Panc1 (cell line): ENCODE results near the gene KHSRP. TPM values are rescaled to one million over a fixed set of nuclear protein-coding genes. Genes with fewer than 3 reads are reported as not detected.

ENCODE experiments used
- ATAC-seq: fragments of 200-7000 bp; cut with Tn5 transposase; 2 replicates; pipeline ENCODE4 v1.9.1; 2020; ENCODE audit warnings: mild to moderate bottlenecking, moderate library complexity
- BruUV-seq: library from RNA; stranded (reverse); fragments of 400-500 nt; replicated peaks from 2 replicates; lab custom pipeline; 2021; lab: Mats Ljungman, UMichigan
- CTCF ChIA-PET: fragments of 300-600 bp; sonication (Branson Sonifier 250); formaldehyde crosslinking; loops from one replicate; lab custom pipeline; 2022; ENCODE audit warnings: antibody characterized with exemption; lab: Charles Lee
- POLR2A ChIA-PET: fragments of 300-600 bp; sonication (Branson Sonifier 250); formaldehyde crosslinking; loops from one replicate; lab custom pipeline; 2022; ENCODE audit warnings: antibody characterized with exemption; lab: Charles Lee
- DNase-seq: peaks from one replicate; pipeline ENCODE4 v3.0.0-alpha.2; 2010; ENCODE audit warnings: low read depth, low spot score
- H3K27ac ChIP-seq: 2 replicates; pipeline ENCODE4 v1.5.1; 2011; ENCODE audit warnings: mild to moderate bottlenecking, low read length, inconsistent platforms
- H3K27me3 ChIP-seq: fragments of 200-500 bp; sonication (Bioruptor generic); 2 replicates; pipeline ENCODE4 v1.6.0; 2014; ENCODE audit warnings: low read length, inconsistent platforms; ENCODE audit not compliant: control insufficient read depth, insufficient read depth
- H3K36me3 ChIP-seq: fragments of 200-500 bp; sonication (Bioruptor generic); 2 replicates; pipeline ENCODE4 v1.5.1; 2014; ENCODE audit warnings: inconsistent platforms, mild to moderate bottlenecking, low read length, moderate library complexity; ENCODE audit not compliant: control insufficient read depth, insufficient read depth
- H3K4me1 ChIP-seq: 2 replicates; pipeline ENCODE4 v1.5.1; 2011; ENCODE audit warnings: inconsistent platforms, mild to moderate bottlenecking, low read length, moderate library complexity; ENCODE audit not compliant: control insufficient read depth, insufficient read depth
- H3K4me3 ChIP-seq, 2 experiments: 2 replicates each; pipeline ENCODE4 v1.5.1; 2011 to 2012; ENCODE audit warnings: low read depth in 2 of 2, low read length in 2 of 2, mild to moderate bottlenecking in 2 of 2, inconsistent platforms in 1 of 2, moderate library complexity in 1 of 2
- H3K9me3 ChIP-seq: fragments of 200-500 bp; sonication (Bioruptor generic); 2 replicates; pipeline ENCODE4 v1.5.1; 2014; ENCODE audit warnings: low read depth, mild to moderate bottlenecking, inconsistent platforms, low read length, moderate library complexity; ENCODE audit not compliant: control insufficient read depth, insufficient read depth
- POLR2AphosphoS5 ChIP-seq: IDR thresholded peaks from 2 replicates; pipeline ENCODE4 v1.6.1; 2012; ENCODE audit warnings: mild to moderate bottlenecking, low read depth, low read length, moderate library complexity
- SIN3A ChIP-seq: IDR thresholded peaks from 2 replicates; pipeline ENCODE4 v1.6.1; 2012; ENCODE audit warnings: low read depth, mild to moderate bottlenecking, low read length, moderate library complexity, borderline replicate concordance; ENCODE audit not compliant: insufficient read depth
- TCF7L2 ChIP-seq: IDR thresholded peaks from 2 replicates; pipeline ENCODE4 v1.6.1; 2011; ENCODE audit warnings: mild to moderate bottlenecking, low read depth, low read length, inconsistent platforms
- in situ Hi-C: cut with HindIII; loops from 2 replicates; pipeline ENCODE4 v1.10.0; 2016; ENCODE audit warnings: low sequenced_read_pairs, low pct_unique_long_range_greater_than_20kb
- intact Hi-C: fragments of 100-400 bp; cut with micrococcal nuclease; formaldehyde crosslinking; loops from one replicate; pipeline ENCODE4 v1.10.0; 2022; ENCODE audit not compliant: unreplicated experiment
- total RNA-seq: library from RNA; stranded (reverse); gene quantifications from one replicate; pipeline ENCODE4 v1.2.1, GENCODE V29; 2021; ENCODE audit not compliant: unreplicated experiment
- TF ChIP-seq, protein P1 (sequence below), 2 experiments: IDR thresholded peaks; 2 replicates each; pipeline ENCODE4 v1.6.1; 2011 to 2012; ENCODE audit warnings: low read depth in 2 of 2, control low read depth in 1 of 2, low read length in 1 of 2, mild to moderate bottlenecking in 1 of 2, moderate library complexity in 1 of 2; ENCODE audit not compliant: insufficient read depth in 1 of 2
- TF ChIP-seq, protein P2 (sequence below): fragments of 450-650 bp; IDR thresholded peaks from 2 replicates; pipeline ENCODE4 v1.5.1; 2017; ENCODE audit warnings: mild to moderate bottlenecking

KHSRP gene
- total RNA-seq, 1 experiment from 2014 or later: 333 TPM

- TF ChIP-seq, protein P1, sequence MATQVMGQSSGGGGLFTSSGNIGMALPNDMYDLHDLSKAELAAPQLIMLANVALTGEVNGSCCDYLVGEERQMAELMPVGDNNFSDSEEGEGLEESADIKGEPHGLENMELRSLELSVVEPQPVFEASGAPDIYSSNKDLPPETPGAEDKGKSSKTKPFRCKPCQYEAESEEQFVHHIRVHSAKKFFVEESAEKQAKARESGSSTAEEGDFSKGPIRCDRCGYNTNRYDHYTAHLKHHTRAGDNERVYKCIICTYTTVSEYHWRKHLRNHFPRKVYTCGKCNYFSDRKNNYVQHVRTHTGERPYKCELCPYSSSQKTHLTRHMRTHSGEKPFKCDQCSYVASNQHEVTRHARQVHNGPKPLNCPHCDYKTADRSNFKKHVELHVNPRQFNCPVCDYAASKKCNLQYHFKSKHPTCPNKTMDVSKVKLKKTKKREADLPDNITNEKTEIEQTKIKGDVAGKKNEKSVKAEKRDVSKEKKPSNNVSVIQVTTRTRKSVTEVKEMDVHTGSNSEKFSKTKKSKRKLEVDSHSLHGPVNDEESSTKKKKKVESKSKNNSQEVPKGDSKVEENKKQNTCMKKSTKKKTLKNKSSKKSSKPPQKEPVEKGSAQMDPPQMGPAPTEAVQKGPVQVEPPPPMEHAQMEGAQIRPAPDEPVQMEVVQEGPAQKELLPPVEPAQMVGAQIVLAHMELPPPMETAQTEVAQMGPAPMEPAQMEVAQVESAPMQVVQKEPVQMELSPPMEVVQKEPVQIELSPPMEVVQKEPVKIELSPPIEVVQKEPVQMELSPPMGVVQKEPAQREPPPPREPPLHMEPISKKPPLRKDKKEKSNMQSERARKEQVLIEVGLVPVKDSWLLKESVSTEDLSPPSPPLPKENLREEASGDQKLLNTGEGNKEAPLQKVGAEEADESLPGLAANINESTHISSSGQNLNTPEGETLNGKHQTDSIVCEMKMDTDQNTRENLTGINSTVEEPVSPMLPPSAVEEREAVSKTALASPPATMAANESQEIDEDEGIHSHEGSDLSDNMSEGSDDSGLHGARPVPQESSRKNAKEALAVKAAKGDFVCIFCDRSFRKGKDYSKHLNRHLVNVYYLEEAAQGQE (IDR thresholded peaks at IDR 0.05; ENCODE audit: insufficient read depth in 1 of 2, low read depth in 2 of 2, low read length in 1 of 2): no peak
- TF ChIP-seq POLR2AphosphoS5: no peak
- TF ChIP-seq SIN3A: no peak
- TF ChIP-seq TCF7L2: no peak
- TF ChIP-seq, protein P2, sequence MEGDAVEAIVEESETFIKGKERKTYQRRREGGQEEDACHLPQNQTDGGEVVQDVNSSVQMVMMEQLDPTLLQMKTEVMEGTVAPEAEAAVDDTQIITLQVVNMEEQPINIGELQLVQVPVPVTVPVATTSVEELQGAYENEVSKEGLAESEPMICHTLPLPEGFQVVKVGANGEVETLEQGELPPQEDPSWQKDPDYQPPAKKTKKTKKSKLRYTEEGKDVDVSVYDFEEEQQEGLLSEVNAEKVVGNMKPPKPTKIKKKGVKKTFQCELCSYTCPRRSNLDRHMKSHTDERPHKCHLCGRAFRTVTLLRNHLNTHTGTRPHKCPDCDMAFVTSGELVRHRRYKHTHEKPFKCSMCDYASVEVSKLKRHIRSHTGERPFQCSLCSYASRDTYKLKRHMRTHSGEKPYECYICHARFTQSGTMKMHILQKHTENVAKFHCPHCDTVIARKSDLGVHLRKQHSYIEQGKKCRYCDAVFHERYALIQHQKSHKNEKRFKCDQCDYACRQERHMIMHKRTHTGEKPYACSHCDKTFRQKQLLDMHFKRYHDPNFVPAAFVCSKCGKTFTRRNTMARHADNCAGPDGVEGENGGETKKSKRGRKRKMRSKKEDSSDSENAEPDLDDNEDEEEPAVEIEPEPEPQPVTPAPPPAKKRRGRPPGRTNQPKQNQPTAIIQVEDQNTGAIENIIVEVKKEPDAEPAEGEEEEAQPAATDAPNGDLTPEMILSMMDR: no peak
- no peaks in the 10 kb centered on the region for H3K27me3 ChIP-seq
- no peak overlapping the region for H3K27ac ChIP-seq
- in situ Hi-C loops (no loop called here), intact Hi-C loops (no loop called here)
- no peaks in the 10 kb centered on the region for H3K36me3 ChIP-seq
- ChIA-PET CTCF (no interaction called here), POLR2A (interaction anchor here (0.6 kb wide), 1 partner anchor 34 kb away, joined by 3 read pairs; no protein-coding TSS in a partner anchor)
- H3K4me3 ChIP-seq: no peak overlapping the region
- no TSS peak for BruUV-seq
- ATAC-seq: no peak
- H3K4me1 ChIP-seq: no peaks in the 10 kb centered on the region
- H3K9me3 ChIP-seq: no peaks in the 10 kb centered on the region
- DNase-seq: no peak
These were observed 27.6 kb upstream of the KHSRP start for GRCh38 chr19:6452223-6452614.

DNA sequence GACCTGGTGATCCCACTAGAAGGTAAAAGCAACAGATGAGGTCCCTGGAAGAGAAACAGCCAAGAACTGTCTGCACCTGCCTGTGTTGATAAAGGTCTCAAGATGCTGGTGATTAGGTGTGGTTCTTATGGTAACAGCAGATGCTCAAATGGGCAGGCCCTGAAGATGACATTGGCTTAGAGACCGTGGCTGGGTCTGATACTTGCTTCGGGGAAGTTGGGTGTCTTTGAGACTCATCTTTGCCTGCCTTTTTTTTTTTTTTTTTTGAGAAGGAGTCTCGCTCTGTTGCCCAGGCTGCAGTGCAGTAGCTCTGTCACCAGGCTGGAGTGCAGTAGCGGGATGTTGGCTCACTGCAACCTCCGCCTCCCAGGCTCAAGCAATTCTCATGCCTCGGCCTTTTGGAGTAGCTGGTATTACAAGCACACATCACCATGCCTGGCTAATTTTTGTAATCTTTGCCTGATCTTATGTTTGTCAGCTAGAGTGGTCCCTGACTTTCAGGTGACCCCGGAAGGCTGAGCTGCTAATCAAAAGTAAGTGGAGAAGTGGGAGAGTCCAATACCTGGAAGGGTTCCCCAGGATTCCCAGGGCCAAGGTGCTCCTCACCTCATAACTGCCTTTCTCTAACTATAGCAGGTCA is 27.1 kb upstream of the KHSRP start:
- DNase-seq (no peak), ATAC-seq (no peak)
- Histone ChIP-seq H3K4me3 (no peak overlapping the region), H3K36me3 (no peaks in the 10 kb centered on the region), H3K9me3 (no peaks in the 10 kb centered on the region), H3K27me3 (no peaks in the 10 kb centered on the region), H3K4me1 (no peaks in the 10 kb centered on the region), H3K27ac (no peak overlapping the region)
- intact Hi-C loops: no loop called here
- CTCF ChIA-PET: no interaction called here
- TF ChIP-seq TCF7L2 (no peak), POLR2AphosphoS5 (no peak), SIN3A (no peak)
- TF ChIP-seq, protein P2: no peak
- TF ChIP-seq, protein P1 (IDR thresholded peaks at IDR 0.05; ENCODE audit: insufficient read depth in 1 of 2, low read depth in 2 of 2, low read length in 1 of 2): no peak
- BruUV-seq: no TSS peak
- POLR2A ChIA-PET: interaction anchor here (0.6 kb wide), 1 partner anchor 34 kb away, joined by 3 read pairs; no protein-coding TSS in a partner anchor
- in situ Hi-C loops: no loop called here
